ENCODE results near the gene ZNF550.
A peak's percentile ranks its signal among the peaks of the same experiment; 100 is the strongest.

The ZNF550 gene

DNA sequence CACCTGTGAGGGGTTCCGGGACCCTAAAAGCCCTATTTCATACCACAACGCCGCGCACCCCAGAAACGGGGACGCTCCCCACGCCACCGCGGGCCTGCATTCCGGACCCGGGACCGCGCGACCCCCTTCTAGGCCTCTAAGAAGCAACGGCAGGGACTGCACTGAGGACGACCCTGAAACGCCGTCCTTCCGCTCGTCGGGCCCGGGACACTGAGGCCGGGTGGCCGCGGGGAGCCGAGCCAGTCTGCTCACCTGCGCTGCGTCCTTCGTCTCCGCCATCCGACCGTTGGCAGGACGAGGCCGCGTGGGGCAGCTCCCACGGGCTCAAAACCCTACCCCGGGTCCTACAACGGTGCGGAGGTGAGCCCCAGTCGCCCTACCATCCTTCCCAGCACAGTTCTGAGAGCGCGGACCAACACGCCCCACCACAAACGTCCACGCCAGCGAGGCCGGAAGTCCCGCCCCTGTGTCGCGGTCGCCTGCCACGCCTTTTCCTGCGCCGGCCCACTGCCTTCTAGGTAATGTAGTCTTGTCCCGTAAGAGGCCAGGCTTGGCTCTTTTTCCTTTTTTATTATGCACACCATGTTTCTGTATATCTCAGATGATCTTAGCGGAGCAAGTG, at the start of gene ZNF550:
ZNF550 (minus strand) TSS at position 460 of the 622 bp plus-strand sequence; CDS start at position 279, 181 bp downstream.
- DNase-seq (ENCODE audit: low spot score) = peak; percentile 78

DNA sequence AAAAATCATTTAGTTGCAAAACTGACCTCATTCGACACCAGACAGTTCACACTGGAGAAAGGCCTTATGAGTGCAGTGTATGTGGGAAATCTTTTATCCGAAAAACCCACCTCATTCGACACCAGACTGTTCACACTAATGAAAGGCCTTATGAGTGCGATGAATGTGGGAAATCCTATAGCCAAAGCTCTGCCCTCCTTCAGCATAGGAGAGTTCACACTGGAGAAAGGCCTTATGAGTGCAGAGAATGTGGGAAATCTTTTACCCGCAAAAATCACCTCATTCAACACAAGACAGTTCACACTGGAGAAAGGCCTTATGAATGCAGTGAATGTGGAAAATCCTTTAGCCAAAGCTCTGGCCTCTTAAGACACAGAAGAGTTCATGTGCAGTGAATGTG, 47.3 kb upstream of the ZNF550 start:
- DNase-seq (ENCODE audit: low spot score) = no peak

DNA sequence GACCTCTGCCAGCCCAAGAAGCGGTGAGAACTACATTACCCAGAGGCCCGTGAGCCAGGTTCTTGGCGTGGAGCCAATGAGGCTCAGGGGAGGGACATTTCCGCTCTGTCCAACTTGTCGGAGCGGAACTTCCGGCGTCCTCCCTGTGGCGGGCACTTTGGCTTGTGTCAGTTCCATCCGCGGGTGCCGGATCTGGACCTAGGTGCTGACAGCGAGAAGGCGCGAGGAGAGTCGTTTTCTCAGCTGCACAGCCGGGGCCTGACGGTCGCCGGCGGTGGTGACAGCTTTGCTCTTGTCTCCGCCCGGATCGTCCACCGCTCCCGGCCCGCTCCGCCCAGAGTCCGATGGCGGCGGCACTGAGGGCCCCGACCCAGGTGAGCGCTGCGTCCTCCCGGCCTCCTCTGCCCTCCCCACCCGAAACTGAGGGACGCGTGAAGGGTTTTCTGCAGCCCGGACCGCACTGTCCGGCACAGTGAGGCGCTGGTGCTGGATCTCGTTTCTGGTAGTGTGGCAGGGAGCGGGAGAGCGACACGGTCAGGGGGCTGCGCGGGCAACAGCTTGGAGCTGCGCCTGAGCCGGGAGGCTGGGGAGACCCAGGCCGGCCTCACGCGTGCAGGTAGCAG, 40.2 kb upstream of the ZNF550 start, which contains the start of gene ZNF530:
ZNF530 (plus strand) TSS at position 125 of the 623 bp plus-strand sequence. CDS start 4,461 bp downstream, outside the sequence.
- peak; percentile 83 for DNase-seq (ENCODE audit: low spot score)

DNA sequence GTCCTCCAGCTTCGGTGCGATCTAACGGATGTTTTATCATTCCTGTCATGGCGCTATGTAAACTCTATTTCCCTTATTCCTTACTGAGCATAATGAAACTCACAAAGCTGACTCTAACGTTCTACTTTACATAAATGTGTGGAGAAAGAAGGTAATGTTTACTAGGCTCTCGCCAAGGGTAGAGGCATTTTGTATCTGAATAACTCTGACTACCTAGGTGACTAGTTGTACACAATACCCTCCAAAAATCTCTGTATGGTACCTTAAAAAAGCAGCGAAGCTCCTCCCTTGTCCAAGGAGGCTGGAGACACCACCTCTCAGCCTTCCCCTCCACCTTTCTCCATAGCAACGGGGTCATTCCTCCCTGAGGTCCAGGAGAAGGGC, 39.7 kb upstream of the ZNF550 start:
- DNase-seq (ENCODE audit: low spot score) = no peak

DNA sequence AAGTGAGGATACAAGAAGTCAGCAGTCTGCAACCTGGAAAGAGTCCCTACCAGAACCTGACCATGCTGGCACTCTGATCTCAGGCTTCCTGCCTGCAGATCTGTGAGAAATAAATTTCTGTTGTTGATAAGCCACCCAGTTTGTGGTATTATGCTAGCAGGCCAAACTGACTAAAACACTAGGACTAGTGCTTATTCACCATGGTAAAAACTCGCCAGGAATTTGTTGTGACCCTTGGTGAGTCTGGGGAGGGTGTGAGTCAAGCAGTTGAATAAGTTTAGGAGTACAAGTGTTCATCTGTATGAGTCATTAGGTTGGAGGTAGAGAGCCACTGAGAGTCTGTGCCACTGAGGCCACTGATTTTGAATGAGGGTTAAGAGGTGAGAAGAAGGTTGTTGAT, 27.9 kb upstream of the ZNF550 start:
- no peak for DNase-seq (ENCODE audit: low spot score)

DNA sequence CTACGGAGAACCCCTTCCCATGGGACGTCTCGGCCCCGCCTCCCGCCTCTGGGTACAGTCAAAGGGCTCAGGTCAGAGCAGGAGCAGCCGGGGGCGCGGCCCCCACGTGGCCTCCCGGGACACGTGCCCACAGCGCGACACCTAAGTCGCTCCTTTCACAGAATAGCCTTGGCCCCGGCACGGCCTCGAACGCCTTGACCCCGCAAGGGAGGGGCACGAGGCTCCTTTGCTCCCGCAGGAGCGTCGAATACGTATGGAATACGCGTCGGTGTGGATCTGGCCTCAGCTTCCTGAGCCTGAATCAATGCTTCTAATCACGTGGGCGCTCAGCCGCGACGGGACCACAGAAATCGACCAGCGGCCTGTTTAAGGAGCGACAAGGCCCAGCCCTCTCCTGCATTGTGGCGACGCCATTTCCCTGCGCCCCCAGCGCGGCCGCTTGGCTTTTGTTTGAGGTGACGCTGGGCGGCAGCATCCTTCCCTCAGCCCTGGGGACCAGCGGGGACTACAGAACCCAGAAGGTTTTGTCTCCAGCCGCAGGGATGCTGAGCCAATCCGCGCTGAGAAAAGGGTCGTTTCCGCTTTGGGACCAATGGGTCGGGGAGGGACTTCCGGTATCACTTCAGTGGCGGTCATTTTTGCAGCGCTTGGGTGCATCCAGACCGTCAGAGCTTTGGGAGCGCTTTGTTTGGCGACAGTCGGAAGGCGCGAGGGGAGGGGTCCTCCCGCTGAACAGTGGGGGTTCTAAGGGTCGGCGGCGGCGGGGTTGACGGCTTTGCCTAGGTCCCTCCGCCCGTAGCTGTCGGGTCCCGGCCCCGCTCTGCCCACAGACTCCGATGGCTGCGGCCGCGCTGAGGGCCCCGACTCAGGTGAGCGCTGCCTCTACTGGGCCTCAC, 24.1 kb upstream of the ZNF550 start, which contains the start of gene ZIK1:
ZIK1 (plus strand) TSS at position 625 of the 896 bp plus-strand sequence; CDS start at position 837, 212 bp downstream.
- DNase-seq (ENCODE audit: low spot score) = no peak

DNA sequence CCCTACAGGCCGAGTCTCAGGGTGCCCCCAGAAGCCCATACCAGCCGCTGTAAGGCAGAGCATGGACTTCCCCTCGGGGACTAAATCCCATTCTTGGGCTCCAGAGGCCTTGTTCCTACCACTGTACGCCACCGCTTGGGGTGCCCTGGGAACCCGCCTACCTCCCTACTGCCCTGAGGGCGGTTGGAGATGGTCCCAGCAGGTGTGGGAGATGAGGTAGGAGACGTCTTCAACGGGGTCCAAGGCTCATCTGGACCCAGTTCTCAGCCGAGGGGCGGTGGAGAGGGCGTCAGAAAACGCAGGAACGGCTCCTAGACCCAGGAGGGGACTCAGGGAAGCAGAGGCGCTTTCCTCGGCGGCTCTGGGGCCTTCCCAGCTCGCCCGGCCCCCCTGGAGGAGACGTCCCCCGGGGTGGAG, 23.4 kb upstream of the ZNF550 start:
- DNase-seq (ENCODE audit: low spot score) = no peak

DNA sequence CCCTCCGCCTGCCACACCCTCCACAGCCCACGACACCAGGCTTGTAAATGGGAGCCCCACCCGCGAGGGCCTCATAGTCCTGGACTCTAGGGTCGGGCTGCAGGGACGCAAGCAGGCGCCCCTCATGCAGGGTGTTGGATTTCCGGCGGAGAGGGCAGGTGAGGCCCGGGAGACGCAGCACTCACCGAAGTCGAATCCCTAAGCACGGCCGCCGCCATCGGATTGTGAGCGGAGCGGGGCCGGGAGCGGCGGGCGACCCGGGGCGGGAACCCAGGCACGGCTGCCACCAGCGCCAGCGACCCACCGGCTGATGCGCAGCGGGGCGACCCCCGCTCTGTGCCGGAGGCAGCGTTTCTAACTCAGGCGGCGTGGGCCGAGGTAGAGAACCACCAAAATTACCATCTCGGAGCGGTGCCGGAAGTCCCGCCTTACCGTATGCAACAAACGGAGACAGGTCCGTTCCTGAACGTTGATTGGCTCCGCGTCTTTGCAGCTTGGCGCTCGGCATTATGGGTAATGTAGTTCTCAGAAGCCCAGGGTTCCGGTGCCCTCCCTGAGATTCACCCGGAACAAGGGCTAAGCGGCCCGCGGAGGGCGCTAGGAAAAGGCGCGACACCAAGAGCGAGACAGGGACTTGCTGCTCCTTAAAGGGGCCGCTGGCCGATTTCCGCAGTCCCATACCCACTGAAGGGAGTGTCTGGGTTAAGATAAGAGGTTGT, 19.0 kb upstream of the ZNF550 start, which contains the start of gene ZNF416:
ZNF416 (minus strand) TSS at position 425 of the 719 bp plus-strand sequence; CDS start at position 218, 207 bp downstream.
- DNase-seq (ENCODE audit: low spot score) = peak; percentile 99

DNA sequence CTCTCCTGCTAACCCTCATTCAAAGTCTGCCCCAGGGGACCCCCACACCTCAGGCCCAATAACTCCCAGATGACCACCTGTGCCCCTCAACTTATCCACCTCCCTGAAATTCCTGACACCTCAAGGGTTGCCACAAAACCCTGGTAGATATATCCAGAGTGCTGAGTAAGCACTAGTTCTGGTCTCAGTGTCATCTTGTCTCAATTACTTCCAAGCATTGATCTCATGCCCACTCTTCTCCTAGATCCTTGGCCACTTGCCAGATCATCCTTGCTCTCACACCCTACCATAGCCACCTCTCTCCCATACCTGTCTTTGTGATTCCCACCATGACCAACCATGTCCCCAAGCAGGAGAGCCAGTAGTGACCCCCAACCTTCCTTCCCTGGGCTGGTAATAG, 17.0 kb upstream of the ZNF550 start:
- DNase-seq (ENCODE audit: low spot score) = no peak

DNA sequence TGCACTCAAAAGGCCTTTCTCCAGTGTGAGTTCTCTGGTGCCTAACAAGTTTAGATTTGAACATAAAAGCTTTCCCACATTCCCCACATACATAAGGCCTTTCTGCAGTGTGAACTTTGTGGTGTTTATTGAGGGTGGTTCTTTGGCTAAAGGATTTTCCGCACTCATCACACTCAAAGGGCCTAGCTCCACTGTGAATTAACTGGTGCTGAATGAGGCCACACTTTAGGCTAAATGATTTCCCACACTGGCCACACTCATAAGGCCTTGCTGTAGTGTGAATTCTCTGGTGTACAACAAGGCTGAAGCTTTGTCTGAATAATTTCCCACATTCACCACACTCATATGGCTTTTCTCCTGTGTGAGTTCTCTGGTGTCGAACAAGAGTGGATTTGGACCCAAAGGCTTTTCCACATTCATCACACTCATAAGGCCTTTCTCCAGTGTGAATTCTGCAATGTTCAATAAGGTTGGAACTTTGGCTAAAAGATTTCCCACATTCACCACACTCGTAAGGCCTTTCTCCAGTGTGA, 12.8 kb upstream of the ZNF550 start:
- DNase-seq (ENCODE audit: low spot score) = no peak

DNA sequence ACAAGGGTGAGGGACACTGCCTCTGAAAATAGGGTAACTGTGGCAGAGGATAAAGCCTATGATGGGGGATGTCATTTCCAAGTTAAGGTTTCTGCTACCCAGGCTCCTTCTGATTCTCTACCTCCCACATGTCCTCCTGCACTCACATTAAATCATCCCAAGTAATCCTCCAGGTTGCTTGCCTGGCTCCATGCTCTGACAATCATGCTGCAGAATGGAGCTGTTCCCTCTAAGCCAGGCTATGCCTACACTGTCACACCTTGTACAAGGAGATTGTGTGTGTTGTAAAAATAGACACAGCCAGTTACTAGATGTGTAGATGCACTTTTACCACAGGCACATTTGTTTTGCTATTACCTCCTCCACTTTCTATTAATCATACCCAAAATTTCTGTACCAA, 11.0 kb upstream of the ZNF550 start:
- DNase-seq (ENCODE audit: low spot score) = no peak

DNA sequence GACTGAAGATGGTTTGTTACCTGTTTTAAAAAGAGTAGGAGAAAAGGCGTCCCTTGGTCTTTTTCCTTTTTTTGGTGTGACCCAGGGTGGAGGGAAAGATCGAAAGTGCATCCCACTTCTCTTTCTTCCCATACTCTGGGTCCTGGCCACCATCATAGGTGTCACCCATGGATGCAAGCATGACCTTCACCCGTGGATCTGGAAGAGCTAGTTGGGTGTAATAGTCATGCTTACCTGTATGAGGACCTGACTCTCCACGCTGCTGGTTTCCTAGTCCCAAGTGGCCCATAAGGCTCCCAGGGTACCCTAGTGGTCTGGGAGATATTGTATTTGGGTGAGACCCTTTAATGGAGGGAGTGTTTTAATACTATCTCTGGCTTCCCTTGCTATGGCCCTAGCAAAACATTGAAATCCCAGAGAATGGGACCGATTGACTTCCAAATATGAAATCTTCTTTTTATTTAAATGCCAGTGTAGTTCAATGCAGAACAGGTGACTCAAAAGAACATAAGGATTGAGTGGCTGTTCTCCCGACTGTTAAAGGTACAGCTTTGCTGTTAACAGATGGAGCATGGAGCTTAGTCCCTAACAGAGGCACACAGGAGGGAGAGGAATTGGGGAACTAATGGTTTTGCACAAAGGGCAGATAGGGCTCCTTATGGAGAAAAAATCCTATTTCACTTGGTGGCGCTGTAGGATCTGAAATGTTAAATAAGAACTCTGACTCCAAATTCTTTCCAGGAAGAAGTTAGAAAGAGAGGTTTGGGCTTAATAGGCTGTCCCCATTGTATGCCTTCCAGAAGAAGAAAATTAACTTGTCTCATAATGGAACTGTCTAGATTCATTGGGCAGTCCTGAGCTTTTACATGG, 7.0 kb upstream of the ZNF550 start:
- peak; percentile 34 for DNase-seq (ENCODE audit: low spot score)

DNA sequence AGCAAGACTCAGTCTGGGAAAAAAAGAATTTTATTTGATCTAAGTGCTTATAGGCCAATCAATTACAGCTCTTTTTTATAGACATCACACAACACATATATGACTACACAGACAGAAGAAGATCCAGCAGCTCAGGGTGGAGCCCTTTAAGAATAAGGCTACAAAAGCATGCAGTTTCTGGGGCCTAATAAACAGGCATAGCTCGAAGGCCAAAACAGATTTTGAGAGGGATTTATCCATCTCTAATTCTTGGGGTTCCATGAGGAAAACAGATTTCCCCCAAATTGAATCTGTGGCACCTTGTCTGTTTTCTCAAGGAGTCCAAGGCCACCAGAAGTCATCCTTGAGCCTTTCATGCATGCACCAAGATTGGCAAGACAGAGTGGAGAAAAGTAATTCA, 3.9 kb upstream of the ZNF550 start:
- no peak for DNase-seq (ENCODE audit: low spot score)

DNA sequence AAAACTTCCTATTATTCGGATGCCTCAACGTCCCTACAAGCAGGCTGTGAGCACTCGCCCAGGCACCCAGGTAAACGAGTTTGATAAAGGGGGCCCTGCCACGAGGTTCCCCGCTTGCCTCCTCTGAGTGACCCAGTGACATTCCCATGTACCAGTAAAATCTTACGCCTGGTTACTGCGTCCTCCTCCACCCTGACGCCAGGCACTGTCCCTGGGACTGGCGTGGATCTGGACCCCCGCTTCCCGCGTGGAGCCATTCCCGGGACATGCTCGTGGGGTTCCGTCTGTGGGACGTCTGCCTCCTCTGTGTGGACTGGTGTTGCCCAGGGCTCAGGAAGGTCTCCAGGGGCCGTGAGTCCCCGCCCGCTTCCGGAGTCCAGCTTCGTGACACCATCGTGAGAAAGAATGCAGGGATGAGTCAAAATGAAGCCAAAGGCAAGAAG, 407 bp upstream of the ZNF550 start:
- no peak for DNase-seq (ENCODE audit: low spot score)

DNA sequence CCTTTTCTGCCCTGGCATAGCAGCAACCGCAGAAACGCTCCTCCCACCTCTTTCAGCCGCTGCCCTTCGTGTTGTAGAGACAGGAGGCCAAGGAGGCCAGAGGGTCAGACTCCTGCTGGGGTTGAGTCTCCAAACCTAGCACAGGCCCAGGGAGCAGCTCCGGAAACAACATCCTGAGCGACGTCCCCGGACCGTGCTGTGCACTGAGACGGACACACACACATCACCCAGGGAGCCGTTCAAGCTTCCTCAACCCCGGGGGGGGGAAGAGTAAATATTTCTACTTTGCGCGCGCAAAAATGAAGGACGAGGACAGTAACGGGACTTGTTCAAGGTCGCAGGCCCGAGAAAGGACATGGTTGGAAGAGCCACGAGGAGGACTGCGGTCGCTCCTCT, 657 bp downstream of the ZNF550 start:
- DNase-seq (ENCODE audit: low spot score) = peak; percentile 21

DNA sequence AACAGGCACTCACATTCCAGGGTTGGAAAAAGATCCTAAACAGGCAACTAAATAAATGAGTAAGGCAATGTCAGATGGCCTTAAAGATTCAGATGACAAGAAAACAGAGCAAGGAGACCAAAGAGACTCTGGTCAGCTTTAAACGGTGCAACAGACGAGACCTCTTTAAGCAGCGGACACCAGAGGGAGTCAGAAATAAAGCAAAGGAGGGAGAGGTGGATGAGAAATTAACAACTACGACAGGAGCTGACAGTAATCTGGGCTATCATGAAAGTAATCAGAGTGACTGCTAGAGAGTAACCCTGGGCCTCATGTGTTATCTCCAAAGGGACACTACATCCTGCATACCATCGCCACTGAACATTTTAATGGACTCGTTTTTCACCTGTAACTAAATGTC, 1.1 kb downstream of the ZNF550 start:
- DNase-seq (ENCODE audit: low spot score) = no peak

DNA sequence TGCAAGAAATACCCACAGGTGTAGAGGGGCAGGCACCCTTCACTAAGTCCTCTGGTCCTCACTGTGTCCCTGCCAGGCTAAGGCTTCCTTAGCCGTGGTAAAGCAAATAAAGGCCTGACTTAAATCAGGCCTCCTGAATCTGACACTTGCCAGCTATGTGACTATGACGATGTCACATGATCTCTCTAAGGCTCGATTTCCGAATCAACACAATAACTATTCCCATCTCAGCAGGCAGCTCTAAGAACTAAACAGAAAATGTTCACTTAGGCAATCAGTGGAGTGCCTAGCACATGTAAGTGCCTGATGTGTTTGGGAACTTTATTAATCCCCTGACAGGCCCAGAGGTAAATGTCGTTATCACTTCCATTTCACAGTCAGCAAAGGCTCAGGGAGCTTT, 2.0 kb downstream of the ZNF550 start:
- DNase-seq (ENCODE audit: low spot score) = no peak

DNA sequence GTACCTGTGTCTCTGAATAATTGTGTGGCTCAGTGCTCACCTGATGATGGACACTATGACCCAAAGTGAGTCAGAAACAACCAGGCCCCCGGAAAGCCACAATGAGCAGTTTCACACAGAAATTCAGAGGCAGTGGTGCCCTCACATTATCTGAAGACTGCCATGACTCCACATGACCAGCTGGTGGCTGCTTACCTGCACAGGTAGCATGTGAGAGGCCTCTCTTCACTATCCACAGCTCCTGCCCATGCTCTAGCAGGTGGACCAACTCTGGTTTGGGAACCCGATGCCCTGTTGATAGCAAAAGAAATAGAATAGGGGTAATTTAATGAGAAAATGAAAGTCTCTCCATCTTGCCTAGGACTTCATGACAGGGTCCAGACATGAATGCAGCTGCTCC, 7.2 kb downstream of the ZNF550 start:
- DNase-seq (ENCODE audit: low spot score) = no peak

DNA sequence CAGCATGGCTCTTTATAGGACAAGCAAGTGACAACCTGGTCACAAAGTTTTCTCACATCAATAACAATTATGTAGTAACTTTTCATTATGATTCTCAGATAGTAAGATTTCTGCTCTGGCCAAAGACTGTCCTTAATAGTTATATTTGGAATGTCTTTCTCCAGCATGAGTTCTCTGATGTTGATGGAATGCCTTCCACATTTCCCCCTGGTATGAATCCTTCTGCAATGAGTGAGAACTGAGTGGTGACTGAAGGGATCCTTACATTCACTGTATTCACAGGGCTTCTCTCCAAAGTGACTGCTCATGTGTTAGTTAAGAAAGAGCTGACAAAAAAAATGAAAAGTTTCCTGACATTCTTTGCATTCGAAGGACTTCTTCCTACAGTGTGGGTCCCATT, 13.2 kb downstream of the ZNF550 start:
- no peak for DNase-seq (ENCODE audit: low spot score)

DNA sequence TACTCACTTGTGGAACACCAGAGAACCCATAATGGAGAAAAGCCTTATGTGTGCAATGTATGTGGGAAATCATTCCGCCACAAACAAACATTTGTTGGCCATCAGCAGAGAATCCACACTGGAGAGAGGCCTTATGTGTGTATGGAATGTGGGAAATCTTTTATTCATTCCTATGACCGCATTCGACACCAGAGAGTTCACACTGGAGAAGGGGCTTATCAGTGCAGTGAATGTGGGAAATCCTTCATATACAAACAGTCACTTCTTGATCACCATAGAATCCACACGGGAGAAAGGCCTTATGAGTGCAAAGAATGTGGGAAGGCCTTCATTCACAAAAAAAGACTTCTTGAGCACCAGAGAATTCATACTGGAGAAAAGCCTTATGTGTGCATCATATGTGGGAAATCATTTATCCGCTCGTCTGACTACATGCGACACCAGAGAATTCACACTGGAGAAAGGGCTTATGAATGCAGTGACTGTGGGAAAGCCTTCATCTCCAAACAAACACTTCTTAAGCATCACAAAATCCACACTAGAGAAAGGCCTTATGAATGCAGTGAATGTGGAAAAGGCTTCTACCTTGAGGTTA, 21.6 kb downstream of the ZNF550 start:
- DNase-seq (ENCODE audit: low spot score) = no peak

Measured in NAMALWA (cell line).